Measurements from ENCODE around the gene GMDS. TPM values are rescaled to one million over a fixed set of nuclear protein-coding genes. Genes with fewer than 3 reads are reported as not detected.
A peak's percentile ranks its signal among the peaks of the same experiment; 100 is the strongest.

GMDS gene
- total and polyA plus RNA-seq, 7 donors = 2.8 to 6.6 (median 4.7) TPM

- no peaks in the 10 kb centered on the region for H3K27me3 ChIP-seq (ENCODE audit: insufficient read depth in 3 of 3, low read length in 2 of 3)
- H3K27ac ChIP-seq = no peak overlapping the region
- TF ChIP-seq CTCF (IDR thresholded peaks at IDR 0.05) = no peak
- DNase-seq (no peak), ATAC-seq (peak in 1 of 4 donors; percentile 43)
- intact Hi-C loops (cut with DNase I) = no loop called here
- H3K4me1 ChIP-seq = no peaks in the 10 kb centered on the region
- WGBS, 3 donors = 62 to 85% (median 74%) methylated on average over 16 of the region's 16 CpGs
- H3K9me3 ChIP-seq = no peaks in the 10 kb centered on the region
- H3K4me3 ChIP-seq = no peak overlapping the region
- no peaks in the 10 kb centered on the region for H3K36me3 ChIP-seq (ENCODE audit: insufficient read depth in 1 of 2, low read depth in 1 of 2)
Measured at GRCh38 chr6:1713016-1713600, 532.3 kb downstream of the GMDS start.

- TF ChIP-seq CTCF (IDR thresholded peaks at IDR 0.05) = no peak
- no peaks in the 10 kb centered on the region for H3K4me1 ChIP-seq
- no peak for ATAC-seq
- H3K36me3 ChIP-seq (ENCODE audit: insufficient read depth in 1 of 2, low read depth in 1 of 2) = no peaks in the 10 kb centered on the region
- no peaks in the 10 kb centered on the region for H3K27me3 ChIP-seq (ENCODE audit: insufficient read depth in 3 of 3, low read length in 2 of 3)
- intact Hi-C loops (cut with DNase I) = no loop called here
- no peak for DNase-seq
- WGBS, 3 donors = 91 to 96% (median 95%) methylated on average over 3 of the region's 3 CpGs
- H3K9me3 ChIP-seq = no peaks in the 10 kb centered on the region
- H3K4me3 ChIP-seq = no peak overlapping the region
- H3K27ac ChIP-seq = no peak overlapping the region
Measured at GRCh38 chr6:1712451-1712850, 533.0 kb downstream of the GMDS start.

GRCh38 chr6:1711136-1711535 lies 534.3 kb downstream of the GMDS start:
- no peak for DNase-seq
- no peak overlapping the region for H3K4me3 ChIP-seq
- no peaks in the 10 kb centered on the region for H3K4me1 ChIP-seq
- no peaks in the 10 kb centered on the region for H3K36me3 ChIP-seq (ENCODE audit: insufficient read depth in 1 of 2, low read depth in 1 of 2)
- H3K27me3 ChIP-seq (ENCODE audit: insufficient read depth in 3 of 3, low read length in 2 of 3) = no peaks in the 10 kb centered on the region
- H3K27ac ChIP-seq = no peak overlapping the region
- ATAC-seq = no peak
- WGBS, 3 donors = 75 to 93% (median 92%) methylated on average over 6 of the region's 6 CpGs
- no peak for TF ChIP-seq CTCF (IDR thresholded peaks at IDR 0.05)
- intact Hi-C loops (cut with DNase I) = no loop called here
- no peaks in the 10 kb centered on the region for H3K9me3 ChIP-seq

GRCh38 chr6:1709234-1709641 lies 536.2 kb downstream of the GMDS start:
- 64 to 76% (median 74%) methylated on average over 8 of the region's 8 CpGs for WGBS, 3 donors
- no peaks in the 10 kb centered on the region for H3K4me1 ChIP-seq
- intact Hi-C loops (cut with DNase I) = no loop called here
- H3K27ac ChIP-seq = no peak overlapping the region
- no peaks in the 10 kb centered on the region for H3K27me3 ChIP-seq (ENCODE audit: insufficient read depth in 3 of 3, low read length in 2 of 3)
- H3K36me3 ChIP-seq (ENCODE audit: insufficient read depth in 1 of 2, low read depth in 1 of 2) = no peaks in the 10 kb centered on the region
- H3K4me3 ChIP-seq = no peak overlapping the region
- no peak for TF ChIP-seq CTCF (IDR thresholded peaks at IDR 0.05)
- DNase-seq (no peak), ATAC-seq (peak in 3 of 4 donors; percentile 46 to 87 (median 77))
- no peaks in the 10 kb centered on the region for H3K9me3 ChIP-seq

- H3K36me3 ChIP-seq (ENCODE audit: insufficient read depth in 1 of 2, low read depth in 1 of 2) = no peaks in the 10 kb centered on the region
- no peaks in the 10 kb centered on the region for H3K4me1 ChIP-seq
- no peak overlapping the region for H3K27ac ChIP-seq
- DNase-seq = no peak
- H3K9me3 ChIP-seq = no peaks in the 10 kb centered on the region
- WGBS, 3 donors = 94 to 98% (median 97%) methylated on average over 2 of the region's 2 CpGs
- ATAC-seq = no peak
- no peak for TF ChIP-seq CTCF (IDR thresholded peaks at IDR 0.05)
- H3K27me3 ChIP-seq (ENCODE audit: insufficient read depth in 3 of 3, low read length in 2 of 3) = no peaks in the 10 kb centered on the region
- no peak overlapping the region for H3K4me3 ChIP-seq
- intact Hi-C loops (cut with DNase I) = no loop called here
Measured at GRCh38 chr6:1708820-1709219, 536.6 kb downstream of the GMDS start.

Measured in psoas muscle (tissue), 8 donors.